Upper lobe of left lung (tissue), 6 donors: ENCODE measurements around the gene KDM5C. TPM values are rescaled to one million over a fixed set of nuclear protein-coding genes. Genes with fewer than 3 reads are reported as not detected.

ENCODE experiments used
- ATAC-seq, 2 donors: fragments of 200-7000 bp; cut with Tn5 transposase; one replicate each; pipeline ENCODE4 v1.9.1; 2022; ENCODE audit warnings: mild to moderate bottlenecking in 2 of 2, moderate library complexity in 2 of 2; ENCODE audit not compliant: low FRiP score in 2 of 2
- DNase-seq, 2 donors: peaks; one replicate each; pipeline ENCODE4 v3.0.0-alpha.2; 2019 to 2020
- H3K27ac ChIP-seq, 4 donors: fragments of 200-600 bp; sonication (generic); one replicate each; pipeline ENCODE4 v1.5.1; 2016 to 2019
- H3K27me3 ChIP-seq, 4 donors: fragments of 200-600 bp; sonication (generic); one replicate each; pipeline ENCODE4 v1.5.1; 2017 to 2019
- H3K36me3 ChIP-seq, 4 donors: fragments of 200-600 bp; sonication (generic); one replicate each; pipeline ENCODE4 v1.5.1; 2016 to 2019
- H3K4me1 ChIP-seq, 4 donors: fragments of 200-600 bp; sonication (generic); one replicate each; pipeline ENCODE4 v1.5.1; 2018 to 2019
- H3K4me3 ChIP-seq, 4 donors: fragments of 200-600 bp; sonication (generic); one replicate each; pipeline ENCODE4 v1.5.1; 2017 to 2019; ENCODE audit warnings: mild to moderate bottlenecking in 2 of 4, moderate library complexity in 1 of 4
- H3K9me3 ChIP-seq, 4 donors: fragments of 200-600 bp; sonication (generic); one replicate each; pipeline ENCODE4 v1.5.1; 2018 to 2019
- CTCF ChIP-seq, 6 experiments: fragments of 450-650 bp in 4 of 6; fragments of 200-600 bp in 2 of 6; sonication (generic) in 2 of 6; IDR thresholded peaks; one replicate each; pipeline ENCODE4 v1.5.1; 2016 to 2019; ENCODE audit warnings: antibody characterized with exemption in 6 of 6
- EP300 ChIP-seq, 4 donors: sonication (generic); formaldehyde crosslinking; IDR thresholded peaks; one replicate each; pipeline ENCODE4 v1.5.1; 2017; ENCODE audit warnings: antibody characterized with exemption in 4 of 4, control low read depth in 2 of 4
- POLR2A ChIP-seq, 4 donors: fragments of 450-650 bp; IDR thresholded peaks; one replicate each; pipeline ENCODE4 v1.5.1; 2016 to 2017; ENCODE audit warnings: antibody characterized with exemption in 4 of 4, mild to moderate bottlenecking in 2 of 4
- POLR2AphosphoS5 ChIP-seq, 2 donors: sonication (generic); formaldehyde crosslinking; IDR thresholded peaks; one replicate each; pipeline ENCODE4 v1.5.1; 2017; ENCODE audit warnings: antibody characterized with exemption in 2 of 2
- WGBS, 2 donors: methylation state at CpG; one replicate each; pipeline ENCODE4 v1.1.5; 2017 to 2018; 5-methylcytosine and 5-hydroxymethylcytosine counted together
- total RNA-seq, 6 donors: library from RNA; depleted of rRNA in 4 of 6; stranded (reverse); fragments of >200 nt in 4 of 6; gene quantifications; one replicate each; pipeline versions ENCODE4 v1.1.0 to v1.2.1, GENCODE V29; 2016 to 2021
- donor health status: DM: no; HTN: no; CAD: no; lungs with moderate emphysema.
- donor health status: DM: no; HTN: yes; CAD: no; lungs with severe emphysema.

The KDM5C gene
- total RNA-seq, 6 donors from 2014 or later, result 79.0 to 171 (median 108) TPM

- TF ChIP-seq CTCF (IDR thresholded peaks at IDR 0.05) (no peak), EP300 (IDR thresholded peaks at IDR 0.05) (no peak), POLR2A (IDR thresholded peaks at IDR 0.05) (no peak), POLR2AphosphoS5 (IDR thresholded peaks at IDR 0.05) (no peak)
- ATAC-seq (no peak), DNase-seq (no peak)
- H3K36me3 ChIP-seq, result peaks cover 0 to 26% (median 3%) of the 10 kb centered on the region in 4 donors
- no peak overlapping the region for H3K27ac ChIP-seq
- H3K9me3 ChIP-seq, result no peaks in the 10 kb centered on the region
- H3K27me3 ChIP-seq, result no peaks in the 10 kb centered on the region
- WGBS, 2 donors, result 77 to 80% methylated on average over 6 to 12 of the region's 12 CpGs
- H3K4me3 ChIP-seq, result no peak overlapping the region
- H3K4me1 ChIP-seq, result no peaks in the 10 kb centered on the region
Observed at GRCh38 chrX:53235566-53235965, 10.6 kb upstream of the KDM5C start.

GRCh38 chrX:53234484-53234883 is 9.5 kb upstream of the KDM5C start:
- TF ChIP-seq POLR2A (IDR thresholded peaks at IDR 0.05), result no peak
- DNase-seq (no peak), ATAC-seq (no peak)
- Histone ChIP-seq H3K4me3 (no peak overlapping the region), H3K4me1 (no peaks in the 10 kb centered on the region), H3K9me3 (no peaks in the 10 kb centered on the region), H3K27ac (no peak overlapping the region), H3K36me3 (peaks cover 0 to 18% (median 3%) of the 10 kb centered on the region in 4 donors), H3K27me3 (no peaks in the 10 kb centered on the region)
- WGBS, 2 donors, result 100% methylated on average over 2 of the region's 9 CpGs; no CpG with 5 or more reads in 1 of the 2 donors

- ATAC-seq (no peak), DNase-seq (no peak)
- Histone ChIP-seq H3K27ac (no peak overlapping the region), H3K4me3 (no peak overlapping the region), H3K36me3 (peaks cover 0 to 13% (median 3%) of the 10 kb centered on the region in 4 donors), H3K4me1 (no peaks in the 10 kb centered on the region), H3K9me3 (no peaks in the 10 kb centered on the region), H3K27me3 (no peaks in the 10 kb centered on the region)
- TF ChIP-seq CTCF (IDR thresholded peaks at IDR 0.05) (no peak), POLR2AphosphoS5 (IDR thresholded peaks at IDR 0.05) (no peak), EP300 (IDR thresholded peaks at IDR 0.05) (no peak), POLR2A (IDR thresholded peaks at IDR 0.05) (no peak)
- 88% methylated on average over 9 of the region's 9 CpGs; no CpG with 5 or more reads in 1 of the 2 donors for WGBS, 2 donors
Observed at GRCh38 chrX:53233536-53233935, 8.5 kb upstream of the KDM5C start.

GRCh38 chrX:53230116-53230515 is 5.1 kb upstream of the KDM5C start:
- TF ChIP-seq POLR2A (IDR thresholded peaks at IDR 0.05) (no peak), EP300 (IDR thresholded peaks at IDR 0.05) (no peak), CTCF (IDR thresholded peaks at IDR 0.05) (no peak), POLR2AphosphoS5 (IDR thresholded peaks at IDR 0.05) (no peak)
- Histone ChIP-seq H3K27me3 (no peaks in the 10 kb centered on the region), H3K36me3 (peaks cover 0 to 5% (median 1%) of the 10 kb centered on the region in 4 donors), H3K4me1 (no peaks in the 10 kb centered on the region), H3K27ac (no peak overlapping the region), H3K9me3 (no peaks in the 10 kb centered on the region), H3K4me3 (no peak overlapping the region)
- WGBS, 2 donors, result 78 to 84% methylated on average over 5 of the region's 5 CpGs
- no peak for ATAC-seq
- no peak for DNase-seq

- H3K27ac ChIP-seq, result no peak overlapping the region
- peaks cover 14 to 19% (median 16%) of the 10 kb centered on the region in 4 donors for H3K4me1 ChIP-seq
- ATAC-seq (no peak), DNase-seq (no peak)
- TF ChIP-seq CTCF (IDR thresholded peaks at IDR 0.05) (no peak), POLR2AphosphoS5 (IDR thresholded peaks at IDR 0.05) (no peak), EP300 (IDR thresholded peaks at IDR 0.05) (no peak), POLR2A (IDR thresholded peaks at IDR 0.05) (no peak)
- H3K4me3 ChIP-seq, result no peak overlapping the region
- 79 to 82% methylated on average over 7 of the region's 7 CpGs for WGBS, 2 donors
- H3K27me3 ChIP-seq, result no peaks in the 10 kb centered on the region
- H3K9me3 ChIP-seq, result no peaks in the 10 kb centered on the region
- peaks cover 0 to 2% (median 0%) of the 10 kb centered on the region in 4 donors for H3K36me3 ChIP-seq
Observed at GRCh38 chrX:53227224-53227765, 2.3 kb upstream of the KDM5C start.
